ENCODE data around the gene UNC5A.

DNA sequence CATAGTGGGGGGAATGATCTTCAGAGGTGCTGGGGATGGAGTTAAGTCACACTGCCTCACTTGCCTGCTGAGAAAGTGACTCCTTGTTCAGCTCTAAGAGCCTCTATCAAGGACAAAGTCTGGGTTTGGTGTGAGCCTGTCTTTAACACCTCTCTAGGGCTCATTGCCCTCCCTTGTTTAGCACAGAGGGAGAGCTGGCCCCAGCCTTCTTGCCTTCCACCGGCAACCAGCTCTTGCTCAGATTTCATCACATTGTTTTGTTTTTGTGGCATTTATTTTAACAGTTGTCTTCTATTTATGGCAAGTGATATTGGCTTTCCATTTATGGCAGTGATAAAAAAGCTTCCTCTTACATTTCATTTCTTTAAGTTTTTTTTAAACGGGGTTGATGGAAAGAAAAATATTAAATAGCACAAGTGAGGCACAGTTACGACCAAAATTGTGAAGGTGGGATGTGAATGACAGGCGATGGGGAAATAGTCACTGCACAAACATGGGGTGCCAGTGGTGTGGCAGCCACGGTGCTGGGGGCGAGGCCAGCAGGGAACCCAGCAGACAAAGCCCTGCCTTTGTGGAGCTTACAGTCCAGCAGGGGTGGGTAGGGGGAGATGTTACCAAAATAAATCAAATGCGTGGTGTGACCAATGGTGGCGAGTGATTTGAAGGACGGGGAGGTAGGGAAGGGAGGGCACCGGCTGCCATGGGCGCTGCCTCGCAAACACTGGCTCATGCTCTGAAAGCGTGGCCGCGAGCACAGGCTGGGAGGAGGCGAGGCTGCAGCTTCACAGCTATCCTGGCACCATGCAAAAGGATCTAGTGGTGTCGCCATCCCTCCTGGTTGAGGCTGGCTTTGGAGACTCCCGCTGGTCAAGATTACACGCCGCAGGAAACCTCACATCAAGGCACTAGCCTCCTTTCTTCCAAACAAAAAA lies 21.2 kb upstream of the UNC5A start:
- TF ChIP-seq, protein P1, sequence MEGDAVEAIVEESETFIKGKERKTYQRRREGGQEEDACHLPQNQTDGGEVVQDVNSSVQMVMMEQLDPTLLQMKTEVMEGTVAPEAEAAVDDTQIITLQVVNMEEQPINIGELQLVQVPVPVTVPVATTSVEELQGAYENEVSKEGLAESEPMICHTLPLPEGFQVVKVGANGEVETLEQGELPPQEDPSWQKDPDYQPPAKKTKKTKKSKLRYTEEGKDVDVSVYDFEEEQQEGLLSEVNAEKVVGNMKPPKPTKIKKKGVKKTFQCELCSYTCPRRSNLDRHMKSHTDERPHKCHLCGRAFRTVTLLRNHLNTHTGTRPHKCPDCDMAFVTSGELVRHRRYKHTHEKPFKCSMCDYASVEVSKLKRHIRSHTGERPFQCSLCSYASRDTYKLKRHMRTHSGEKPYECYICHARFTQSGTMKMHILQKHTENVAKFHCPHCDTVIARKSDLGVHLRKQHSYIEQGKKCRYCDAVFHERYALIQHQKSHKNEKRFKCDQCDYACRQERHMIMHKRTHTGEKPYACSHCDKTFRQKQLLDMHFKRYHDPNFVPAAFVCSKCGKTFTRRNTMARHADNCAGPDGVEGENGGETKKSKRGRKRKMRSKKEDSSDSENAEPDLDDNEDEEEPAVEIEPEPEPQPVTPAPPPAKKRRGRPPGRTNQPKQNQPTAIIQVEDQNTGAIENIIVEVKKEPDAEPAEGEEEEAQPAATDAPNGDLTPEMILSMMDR (IDR thresholded peaks at IDR 0.05; ENCODE audit: control extremely low read depth in 1 of 3, insufficient read depth in 1 of 3, low read depth in 1 of 3, low read length in 3 of 3) = no peak
- TF ChIP-seq ZNF274 (IDR thresholded peaks at IDR 0.05; ENCODE audit: borderline replicate concordance, extremely low read depth, low read length) (no peak), SP2 (IDR thresholded peaks at IDR 0.05; ENCODE audit: low read length) (no peak), SP4 (IDR thresholded peaks at IDR 0.05; ENCODE audit: low read length) (no peak), YY1 (IDR thresholded peaks at IDR 0.05; ENCODE audit: low read depth, low read length) (no peak)

Measured in H1 (cell line).